ENCODE measurements around the gene TAF1L. TPM values are rescaled to one million over a fixed set of nuclear protein-coding genes. Genes with fewer than 3 reads are reported as not detected.

The TAF1L gene
- polyA plus RNA-seq, 1 donor (not counting 4 experiments of a cell fraction or from before 2014, with no cell fraction given): not detected

DNA sequence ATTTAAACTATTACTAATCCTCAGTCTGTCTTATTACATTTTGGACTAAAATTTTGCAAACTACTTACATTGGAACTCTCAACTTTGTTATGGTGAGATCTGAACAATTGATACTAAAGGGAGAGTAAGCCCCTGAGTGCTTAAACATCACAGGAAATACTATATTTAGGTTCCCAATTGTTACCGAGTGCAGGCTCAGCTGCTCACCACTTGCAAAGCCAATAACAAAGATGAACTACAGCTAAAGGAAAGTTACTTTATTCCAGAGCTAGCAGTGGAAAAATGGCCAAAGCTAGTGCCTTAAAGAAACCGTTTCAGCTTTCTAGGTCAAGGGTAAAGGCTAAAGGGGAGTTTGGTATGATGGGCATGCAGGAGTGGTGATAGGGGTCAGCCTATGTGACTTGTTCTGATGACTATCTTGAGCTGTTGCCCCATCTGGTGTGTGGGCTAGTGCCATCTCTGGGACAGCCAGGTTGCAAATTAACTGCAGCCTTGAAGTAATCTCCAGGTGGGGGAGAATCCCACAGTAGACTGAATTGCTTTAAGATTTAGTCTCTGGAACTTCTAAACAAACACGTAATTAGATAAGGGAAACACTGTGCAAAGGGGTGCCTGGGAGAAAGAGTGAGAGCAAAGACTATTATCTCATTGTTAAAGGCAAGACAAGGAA is 54.7 kb downstream of the TAF1L start:
- dilution Hi-C loops (cut with MboI; ENCODE audit: extremely low pct_ligation_motif_present, low sequenced_read_pairs): no loop called here
- no peak overlapping the region for H3K27ac ChIP-seq (ENCODE audit: control insufficient read depth, insufficient read depth, low read length)

DNA sequence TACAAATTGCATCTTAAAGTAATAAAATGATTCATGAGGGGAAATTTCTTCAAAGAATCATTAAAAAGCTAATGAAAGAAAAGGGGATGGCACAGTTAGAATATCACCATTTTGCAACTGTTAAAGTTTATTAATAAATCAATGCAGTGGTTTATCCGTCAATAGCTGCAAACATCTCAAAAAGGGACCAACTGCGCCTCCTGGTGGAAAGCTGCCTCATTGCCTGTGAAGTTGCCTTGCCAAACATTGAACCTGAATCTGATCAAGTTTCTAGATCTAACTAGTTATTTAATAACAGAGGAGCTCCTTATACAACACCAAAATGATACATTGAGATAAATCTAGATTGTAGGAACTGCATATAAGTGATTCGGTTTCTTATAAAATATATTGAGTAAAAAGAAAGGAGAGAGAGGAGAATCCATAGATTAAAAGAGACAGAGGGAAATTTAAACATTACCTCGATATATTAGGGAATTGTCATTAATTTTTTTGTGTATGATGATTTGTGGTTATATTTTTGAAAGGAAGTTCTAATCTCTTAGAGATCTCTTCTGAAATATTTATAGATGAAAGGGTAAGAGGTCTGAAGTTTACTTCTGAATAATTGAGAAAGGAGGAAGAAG is 55.6 kb downstream of the TAF1L start:
- Histone ChIP-seq H3K36me3 (ENCODE audit: control insufficient read depth in 2 of 2, extremely low read depth in 1 of 2, insufficient read depth in 2 of 2, low read length in 2 of 2) (no peaks in the 10 kb centered on the region), H3K4me2 (ENCODE audit: control insufficient read depth, extremely low read depth, insufficient read depth, low read depth, low read length) (no peak overlapping the region), H2AFZ (ENCODE audit: control insufficient read depth, low read length) (no peak overlapping the region), H4K20me1 (ENCODE audit: control insufficient read depth, extremely low read depth, insufficient read depth, low read length) (no peaks in the 10 kb centered on the region), H3K9ac (ENCODE audit: control insufficient read depth, extremely low read depth, insufficient read depth, low read length) (no peak overlapping the region), H3K27ac (ENCODE audit: control insufficient read depth, insufficient read depth, low read length) (no peak overlapping the region), H3K4me3 (ENCODE audit: control insufficient read depth in 2 of 3, extremely low read depth in 1 of 3, insufficient read depth in 2 of 3, low read depth in 1 of 3, low read length in 3 of 3) (no peak overlapping the region), H3K9me3 (ENCODE audit: control insufficient read depth, low read depth, low read length) (no peaks in the 10 kb centered on the region), H3K9me1 (ENCODE audit: control insufficient read depth, extremely low read depth, insufficient read depth, low read length) (no peaks in the 10 kb centered on the region), H3K79me2 (ENCODE audit: control insufficient read depth, insufficient read depth, low read length) (no peaks in the 10 kb centered on the region), H3K27me3 (ENCODE audit: control insufficient read depth, extremely low read depth, insufficient read depth, low read length) (peaks cover 3% of the 10 kb centered on the region), H3K4me1 (ENCODE audit: control insufficient read depth, extremely low read depth, insufficient read depth, low read length) (no peaks in the 10 kb centered on the region)
- TF ChIP-seq EZH2 (IDR thresholded peaks at IDR 0.05; ENCODE audit: low read length): no peak
- TF ChIP-seq, protein P1, sequence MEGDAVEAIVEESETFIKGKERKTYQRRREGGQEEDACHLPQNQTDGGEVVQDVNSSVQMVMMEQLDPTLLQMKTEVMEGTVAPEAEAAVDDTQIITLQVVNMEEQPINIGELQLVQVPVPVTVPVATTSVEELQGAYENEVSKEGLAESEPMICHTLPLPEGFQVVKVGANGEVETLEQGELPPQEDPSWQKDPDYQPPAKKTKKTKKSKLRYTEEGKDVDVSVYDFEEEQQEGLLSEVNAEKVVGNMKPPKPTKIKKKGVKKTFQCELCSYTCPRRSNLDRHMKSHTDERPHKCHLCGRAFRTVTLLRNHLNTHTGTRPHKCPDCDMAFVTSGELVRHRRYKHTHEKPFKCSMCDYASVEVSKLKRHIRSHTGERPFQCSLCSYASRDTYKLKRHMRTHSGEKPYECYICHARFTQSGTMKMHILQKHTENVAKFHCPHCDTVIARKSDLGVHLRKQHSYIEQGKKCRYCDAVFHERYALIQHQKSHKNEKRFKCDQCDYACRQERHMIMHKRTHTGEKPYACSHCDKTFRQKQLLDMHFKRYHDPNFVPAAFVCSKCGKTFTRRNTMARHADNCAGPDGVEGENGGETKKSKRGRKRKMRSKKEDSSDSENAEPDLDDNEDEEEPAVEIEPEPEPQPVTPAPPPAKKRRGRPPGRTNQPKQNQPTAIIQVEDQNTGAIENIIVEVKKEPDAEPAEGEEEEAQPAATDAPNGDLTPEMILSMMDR (optimal IDR thresholded peaks at IDR 0.05 in 1 of 3, IDR thresholded peaks at IDR 0.05 in 1 of 3, conservative IDR thresholded peaks at IDR 0.05 in 1 of 3; ENCODE audit: extremely low read depth in 1 of 3, insufficient read depth in 2 of 3, low read length in 3 of 3): peak; percentile 84 to 86 (median 85)
- DNase-seq (ENCODE audit: low read depth, low spot score) (peak; percentile 42), FAIRE-seq (peak; percentile 86)
- dilution Hi-C loops (cut with MboI; ENCODE audit: extremely low pct_ligation_motif_present, low sequenced_read_pairs): no loop called here

More for the DNA sequence above, 54.7 kb downstream of the TAF1L start:
- H3K9ac ChIP-seq (ENCODE audit: control insufficient read depth, extremely low read depth, insufficient read depth, low read length): no peak overlapping the region
- TF ChIP-seq, protein P1 (optimal IDR thresholded peaks at IDR 0.05 in 1 of 3, IDR thresholded peaks at IDR 0.05 in 1 of 3, conservative IDR thresholded peaks at IDR 0.05 in 1 of 3; ENCODE audit: extremely low read depth in 1 of 3, insufficient read depth in 2 of 3, low read length in 3 of 3): no peak
- TF ChIP-seq EZH2 (IDR thresholded peaks at IDR 0.05; ENCODE audit: low read length): no peak
- peaks cover 3% of the 10 kb centered on the region for H3K27me3 ChIP-seq (ENCODE audit: control insufficient read depth, extremely low read depth, insufficient read depth, low read length)
- H3K4me3 ChIP-seq (ENCODE audit: control insufficient read depth in 2 of 3, extremely low read depth in 1 of 3, insufficient read depth in 2 of 3, low read depth in 1 of 3, low read length in 3 of 3): no peak overlapping the region
- H4K20me1 ChIP-seq (ENCODE audit: control insufficient read depth, extremely low read depth, insufficient read depth, low read length): no peaks in the 10 kb centered on the region
- H3K4me1 ChIP-seq (ENCODE audit: control insufficient read depth, extremely low read depth, insufficient read depth, low read length): no peaks in the 10 kb centered on the region
- H3K79me2 ChIP-seq (ENCODE audit: control insufficient read depth, insufficient read depth, low read length): no peaks in the 10 kb centered on the region
- no peaks in the 10 kb centered on the region for H3K9me3 ChIP-seq (ENCODE audit: control insufficient read depth, low read depth, low read length)
- H3K4me2 ChIP-seq (ENCODE audit: control insufficient read depth, extremely low read depth, insufficient read depth, low read depth, low read length): no peak overlapping the region
- no peaks in the 10 kb centered on the region for H3K9me1 ChIP-seq (ENCODE audit: control insufficient read depth, extremely low read depth, insufficient read depth, low read length)
- no peak for FAIRE-seq
- H3K36me3 ChIP-seq (ENCODE audit: control insufficient read depth in 2 of 2, extremely low read depth in 1 of 2, insufficient read depth in 2 of 2, low read length in 2 of 2): no peaks in the 10 kb centered on the region
- H2AFZ ChIP-seq (ENCODE audit: control insufficient read depth, low read length): no peak overlapping the region
- no peak for DNase-seq (ENCODE audit: low read depth, low spot score)

Other genes starting within 250 kb of the TAF1L start
- gene RIGI, start 109.5 kb downstream of the TAF1L start, polyA plus RNA-seq: 23.0 to 31.4 TPM (median 27.6 TPM) in 3 replicates
- 2.0 to 21.9 TPM (median 13.0 TPM) in 3 replicates for gene SMIM27, start 83.3 kb downstream of the TAF1L start, polyA plus RNA-seq
- 12.8 to 17.1 TPM (median 13.5 TPM) in 3 replicates for gene TOPORS, start 83.1 kb downstream of the TAF1L start, polyA plus RNA-seq
- gene NDUFB6, start 62.5 kb downstream of the TAF1L start, polyA plus RNA-seq: 50.2 to 67.0 TPM (median 60.7 TPM) in 3 replicates
- not detected in 3 replicates for gene TMEM215, start 147.9 kb upstream of the TAF1L start, polyA plus RNA-seq

All from keratinocyte (primary cell).